ENCODE results near the gene ADAT3.

GRCh38 chr19:1911098-1911497, 5.9 kb downstream of the ADAT3 start:
- no peak for TF ChIP-seq EP300 (IDR thresholded peaks at IDR 0.05)
- TF ChIP-seq, protein P1, sequence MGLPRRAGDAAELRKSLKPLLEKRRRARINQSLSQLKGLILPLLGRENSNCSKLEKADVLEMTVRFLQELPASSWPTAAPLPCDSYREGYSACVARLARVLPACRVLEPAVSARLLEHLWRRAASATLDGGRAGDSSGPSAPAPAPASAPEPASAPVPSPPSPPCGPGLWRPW (IDR thresholded peaks at IDR 0.05), result no peak
- TF ChIP-seq CTCF (IDR thresholded peaks at IDR 0.05), result no peak
- TF ChIP-seq HDAC2 (IDR thresholded peaks at IDR 0.05), result no peak
